ENCODE data around the gene TRIM66. TPM values are rescaled to one million over a fixed set of nuclear protein-coding genes. Genes with fewer than 3 reads are reported as not detected.
A peak's percentile ranks its signal among the peaks of the same experiment; 100 is the strongest.

The TRIM66 gene, protein sequence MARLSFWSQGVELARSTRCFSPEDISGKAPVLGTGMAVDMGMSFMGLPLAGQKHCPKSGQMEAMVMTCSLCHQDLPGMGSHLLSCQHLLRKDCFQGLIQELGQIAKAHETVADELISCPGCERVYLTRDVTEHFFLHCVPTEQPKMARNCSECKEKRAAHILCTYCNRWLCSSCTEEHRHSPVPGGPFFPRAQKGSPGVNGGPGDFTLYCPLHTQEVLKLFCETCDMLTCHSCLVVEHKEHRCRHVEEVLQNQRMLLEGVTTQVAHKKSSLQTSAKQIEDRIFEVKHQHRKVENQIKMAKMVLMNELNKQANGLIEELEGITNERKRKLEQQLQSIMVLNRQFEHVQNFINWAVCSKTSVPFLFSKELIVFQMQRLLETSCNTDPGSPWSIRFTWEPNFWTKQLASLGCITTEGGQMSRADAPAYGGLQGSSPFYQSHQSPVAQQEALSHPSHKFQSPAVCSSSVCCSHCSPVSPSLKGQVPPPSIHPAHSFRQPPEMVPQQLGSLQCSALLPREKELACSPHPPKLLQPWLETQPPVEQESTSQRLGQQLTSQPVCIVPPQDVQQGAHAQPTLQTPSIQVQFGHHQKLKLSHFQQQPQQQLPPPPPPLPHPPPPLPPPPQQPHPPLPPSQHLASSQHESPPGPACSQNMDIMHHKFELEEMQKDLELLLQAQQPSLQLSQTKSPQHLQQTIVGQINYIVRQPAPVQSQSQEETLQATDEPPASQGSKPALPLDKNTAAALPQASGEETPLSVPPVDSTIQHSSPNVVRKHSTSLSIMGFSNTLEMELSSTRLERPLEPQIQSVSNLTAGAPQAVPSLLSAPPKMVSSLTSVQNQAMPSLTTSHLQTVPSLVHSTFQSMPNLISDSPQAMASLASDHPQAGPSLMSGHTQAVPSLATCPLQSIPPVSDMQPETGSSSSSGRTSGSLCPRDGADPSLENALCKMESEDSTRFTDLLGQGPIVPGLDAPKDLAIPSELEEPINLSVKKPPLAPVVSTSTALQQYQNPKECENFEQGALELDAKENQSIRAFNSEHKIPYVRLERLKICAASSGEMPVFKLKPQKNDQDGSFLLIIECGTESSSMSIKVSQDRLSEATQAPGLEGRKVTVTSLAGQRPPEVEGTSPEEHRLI (N-terminal part only)
- 10 to 100 TPM in 2 of 5 donors, 1 to 10 TPM in 3; 7.9 to 12.2 (median 9.1) TPM for polyA plus RNA-seq (ENCODE audit: insufficient read depth in 1 of 5, insufficient read length in 5 of 5, low replicate concordance in 1 of 5)
- long read RNA-seq, donor 1: 0 reads
- long read RNA-seq, donor 2: 0 reads
- long read RNA-seq, donor 3, partial matches to known transcripts: 3,198 of 4,910 reads
- long read RNA-seq, donor 3, other reads (novel, unspliced or antisense): 1,712 of 4,910 reads
- long read RNA-seq, donor 4, partial matches to known transcripts: 2,321 of 3,943 reads
- long read RNA-seq, donor 4, other reads (novel, unspliced or antisense): 1,622 of 3,943 reads
- long read RNA-seq, donor 5, partial matches to known transcripts: 3,972 of 6,920 reads
- long read RNA-seq, donor 5, other reads (novel, unspliced or antisense): 2,948 of 6,920 reads
- long read RNA-seq, donor 6: 0 reads
- long read RNA-seq, donor 7, partial matches to known transcripts: 2,306 of 3,193 reads
- long read RNA-seq, donor 7, other reads (novel, unspliced or antisense): 887 of 3,193 reads
- long read RNA-seq, donor 8, partial matches to known transcripts: 1,565 of 2,599 reads
- long read RNA-seq, donor 8, other reads (novel, unspliced or antisense): 1,033 of 2,599 reads

DNA sequence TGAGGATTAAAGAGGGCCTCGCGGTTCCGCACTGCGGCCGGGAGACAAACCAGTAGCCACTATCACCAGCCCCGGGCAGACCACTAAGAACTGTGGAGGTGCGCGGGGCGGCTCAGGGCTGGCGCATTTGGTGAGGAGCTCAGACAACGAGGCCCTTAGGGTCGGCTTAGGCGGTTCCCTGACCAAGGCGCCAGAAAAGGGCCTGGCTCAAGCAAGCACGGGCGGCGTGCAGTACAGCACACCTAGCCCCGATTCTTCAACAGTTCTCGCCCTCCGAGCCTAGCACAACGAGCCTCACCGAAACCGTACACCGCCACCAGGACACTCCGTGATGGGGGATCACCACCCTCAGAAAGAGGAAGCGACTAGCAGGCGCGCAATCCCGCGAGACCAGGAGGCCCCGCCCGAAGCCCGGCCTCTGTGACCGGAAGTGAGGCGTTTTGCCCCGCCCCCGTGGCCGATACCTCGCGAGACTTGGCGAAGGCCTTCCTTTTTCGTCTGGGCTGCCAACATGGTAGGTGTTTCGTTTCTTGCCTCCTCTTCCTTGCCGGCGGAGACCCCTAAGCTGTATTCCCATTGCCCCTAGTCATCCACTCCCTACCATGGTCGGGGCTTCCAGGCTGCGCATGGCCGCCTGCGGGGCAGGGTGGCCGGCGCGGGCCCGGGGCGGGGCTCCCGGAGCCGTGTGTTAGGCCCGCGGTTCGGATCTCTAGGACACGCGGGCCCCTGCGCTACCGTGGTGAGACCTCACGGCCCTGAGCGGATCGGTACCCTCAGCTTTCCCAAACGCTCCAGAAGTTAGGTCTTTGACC is at the start of gene TRIM66, which contains the start of gene RPL27A:
Gene TRIM66, minus strand, starts transcription at position 363 of the 812 bp plus-strand sequence. CDS start 10,391 bp downstream, outside the sequence.
Gene RPL27A, plus strand, starts transcription at position 490 of the 812 bp plus-strand sequence. Its CDS starts 22 bp downstream, at position 512.
- DNase-seq: peak; percentile 96 to 97

DNA sequence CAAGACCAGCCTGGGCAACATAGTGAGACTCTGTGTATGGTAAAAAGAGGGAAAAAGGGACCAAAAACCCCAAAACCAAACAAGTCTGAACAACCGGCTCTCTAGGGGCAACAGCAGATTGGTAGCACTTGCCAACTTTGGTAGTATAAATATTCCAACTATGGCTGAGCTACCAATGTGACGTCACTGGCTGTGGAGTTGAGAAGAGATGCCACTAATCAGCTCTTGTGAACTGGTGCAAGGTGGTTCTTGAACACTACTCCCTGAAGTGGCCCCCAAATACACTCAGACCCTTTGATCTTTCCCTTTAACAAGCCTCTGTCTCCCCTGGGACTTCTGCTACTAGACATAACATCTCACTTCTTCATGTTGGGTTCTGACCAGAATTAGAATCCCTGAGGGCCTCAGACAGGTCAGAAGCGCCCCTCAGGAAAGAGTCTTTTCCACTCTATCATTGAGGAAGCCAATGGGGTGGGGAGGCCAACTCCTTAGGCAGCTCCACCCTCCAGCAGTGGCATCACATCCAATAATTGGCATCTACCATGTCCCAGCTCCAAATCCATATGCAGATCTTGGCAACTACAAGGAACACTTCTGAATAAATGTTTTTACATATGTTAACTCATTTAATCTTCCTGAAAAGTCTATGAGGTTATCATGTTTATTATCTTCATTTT is 49.3 kb upstream of the TRIM66 start:
- DNase-seq: no peak

DNA sequence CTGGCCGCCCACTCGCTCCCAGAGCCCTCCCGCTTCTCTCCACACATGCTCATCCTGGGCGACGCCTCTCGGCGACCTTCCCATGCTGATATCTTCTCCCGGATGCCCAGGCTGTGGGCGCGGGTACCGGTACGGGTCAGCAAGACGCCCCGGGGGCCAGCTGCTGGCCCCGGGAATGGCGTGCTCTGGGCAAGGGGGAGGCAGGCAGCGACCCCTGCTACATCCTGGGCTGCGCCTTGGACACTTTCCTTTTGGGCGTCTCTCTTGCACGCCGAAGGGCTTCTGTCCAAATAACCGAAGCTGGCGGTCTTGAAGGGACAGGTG is 48.2 kb upstream of the TRIM66 start:
- DNase-seq: no peak

DNA sequence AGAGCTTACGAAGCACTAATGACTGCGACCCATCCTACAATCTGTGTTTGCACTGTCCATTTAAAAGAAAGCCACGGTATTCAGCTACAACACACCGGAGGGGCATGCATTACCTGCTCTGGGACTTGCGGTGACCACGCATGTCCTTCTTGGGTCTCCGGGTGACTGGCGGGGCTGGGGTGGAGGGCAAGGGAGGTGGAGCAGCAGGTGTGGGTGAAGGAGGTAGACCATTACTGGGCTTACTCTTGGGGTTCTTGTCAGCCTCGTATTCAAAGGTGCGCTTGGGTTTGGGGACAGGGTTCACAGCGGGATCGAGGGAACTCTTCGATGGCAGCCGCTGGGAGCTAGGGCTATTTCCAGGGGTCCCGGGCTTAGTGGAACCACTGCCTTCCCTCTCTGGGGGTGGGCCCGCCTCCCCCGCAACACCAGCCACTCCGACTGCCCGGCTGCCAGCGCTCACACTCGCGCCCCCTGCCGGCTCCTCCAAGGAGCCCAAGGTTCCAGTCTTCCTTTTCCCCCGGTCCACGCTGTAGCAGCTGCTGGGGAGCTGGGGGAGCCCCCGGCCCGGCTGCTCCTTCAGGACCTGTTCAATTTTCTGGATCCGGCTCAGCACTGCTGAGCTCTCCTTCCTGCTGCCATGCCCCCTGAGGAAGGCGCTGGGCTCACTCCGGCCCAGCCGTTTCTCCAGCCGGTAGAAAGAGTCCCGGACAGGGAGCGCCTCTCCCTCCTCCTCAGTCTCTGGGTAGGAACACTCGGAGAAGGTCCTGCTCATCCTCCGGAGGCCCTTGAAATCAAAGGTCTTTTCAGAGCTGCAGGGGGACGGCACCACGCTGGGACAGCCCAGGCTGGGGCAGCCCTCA is 47.6 kb upstream of the TRIM66 start:
- no peak for DNase-seq

DNA sequence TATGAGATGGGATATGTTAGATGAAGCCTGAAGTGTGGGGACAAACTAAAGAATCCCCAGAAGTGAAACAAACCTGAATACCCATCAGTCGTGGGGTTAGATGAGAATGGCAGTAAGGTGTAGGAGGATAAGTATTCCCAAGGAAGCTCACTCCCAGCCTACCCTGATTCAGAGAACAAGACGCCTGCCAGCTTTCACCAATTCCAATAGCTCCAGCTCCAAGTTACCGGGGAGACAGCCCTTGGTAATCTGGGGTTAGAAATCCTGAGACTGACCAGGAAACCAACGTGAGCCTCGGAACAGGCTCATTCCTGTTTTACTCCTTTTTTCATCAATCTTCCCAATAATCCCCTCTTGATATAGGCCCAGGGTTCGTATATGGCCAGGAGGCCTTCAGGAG is 46.6 kb upstream of the TRIM66 start:
- DNase-seq: no peak

DNA sequence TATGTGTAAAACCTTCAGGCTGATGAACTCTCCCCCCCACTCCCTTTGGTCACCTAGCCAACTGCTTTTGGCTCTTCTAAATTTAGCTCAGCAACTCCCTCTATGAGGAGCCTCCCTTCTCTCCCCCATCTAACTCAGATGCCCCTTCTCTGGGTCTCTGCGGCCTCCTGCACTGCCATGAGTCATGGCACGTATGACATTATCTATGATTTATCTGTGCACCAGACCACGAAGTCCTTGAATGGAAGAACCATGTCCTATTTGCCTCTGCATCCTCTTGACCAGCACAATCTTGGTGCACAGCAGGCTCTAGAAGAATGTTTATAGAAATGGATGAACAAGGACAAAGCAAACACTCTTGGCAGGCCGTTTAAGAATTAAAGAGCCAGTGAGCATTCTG is 46.1 kb upstream of the TRIM66 start:
- no peak for DNase-seq

DNA sequence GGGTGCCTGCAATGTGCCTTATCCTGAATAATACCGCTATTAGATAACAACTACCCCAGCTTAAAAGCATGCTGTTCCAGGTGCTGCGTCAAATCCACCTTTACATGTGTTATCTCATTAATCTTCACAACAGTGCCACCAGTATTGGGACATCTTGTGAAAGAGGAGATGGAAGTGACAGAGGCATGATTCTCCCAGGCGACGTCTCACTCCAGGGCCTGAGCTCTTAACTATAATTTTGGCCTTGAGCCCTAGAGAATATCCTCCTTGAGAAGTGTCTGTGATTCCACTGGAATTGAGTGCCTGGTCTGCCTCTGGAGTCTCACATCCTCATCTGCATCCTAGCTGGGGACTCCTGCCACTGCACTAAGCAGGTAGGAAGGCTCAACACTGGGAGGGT is 43.9 kb upstream of the TRIM66 start:
- DNase-seq: no peak

DNA sequence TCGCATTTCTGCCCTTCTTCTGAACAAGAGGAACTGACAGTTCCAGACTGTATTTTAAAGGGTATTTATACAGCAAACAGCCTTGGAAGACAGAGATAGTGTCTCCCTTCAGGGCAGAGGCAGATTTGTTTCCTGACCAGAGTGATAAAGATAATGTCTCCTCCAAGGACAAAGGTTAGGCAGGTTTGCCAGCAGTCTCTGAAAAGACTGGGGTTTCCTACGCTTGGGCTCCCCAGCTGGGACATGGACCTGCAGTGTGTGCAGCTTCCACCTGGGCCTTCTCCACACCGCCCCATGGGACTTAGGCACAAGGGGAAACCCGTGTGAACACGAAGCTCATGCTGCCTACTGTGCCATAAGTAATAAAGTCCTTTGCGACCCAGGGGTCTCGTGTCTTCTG is 42.2 kb upstream of the TRIM66 start:
- DNase-seq: no peak

DNA sequence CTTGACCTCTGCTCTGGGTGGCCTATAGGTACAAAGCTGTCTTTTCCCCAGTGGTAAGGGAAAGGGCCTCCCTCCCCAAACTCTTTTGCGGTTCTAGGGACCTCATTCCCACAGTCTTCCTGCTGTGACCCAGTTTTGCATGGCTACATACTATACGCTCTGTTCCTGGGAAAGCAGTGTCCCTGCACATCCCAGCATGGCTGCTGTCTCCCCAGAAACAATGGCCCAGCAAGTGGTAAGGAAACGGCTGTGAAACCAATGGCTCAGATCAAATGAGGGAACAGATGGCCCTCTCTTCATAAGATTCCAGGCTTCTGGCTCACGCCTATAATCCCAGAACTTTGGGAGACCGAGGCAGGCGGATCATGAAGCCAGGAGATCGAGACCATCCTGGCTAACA is 41.2 kb upstream of the TRIM66 start:
- DNase-seq: no peak

DNA sequence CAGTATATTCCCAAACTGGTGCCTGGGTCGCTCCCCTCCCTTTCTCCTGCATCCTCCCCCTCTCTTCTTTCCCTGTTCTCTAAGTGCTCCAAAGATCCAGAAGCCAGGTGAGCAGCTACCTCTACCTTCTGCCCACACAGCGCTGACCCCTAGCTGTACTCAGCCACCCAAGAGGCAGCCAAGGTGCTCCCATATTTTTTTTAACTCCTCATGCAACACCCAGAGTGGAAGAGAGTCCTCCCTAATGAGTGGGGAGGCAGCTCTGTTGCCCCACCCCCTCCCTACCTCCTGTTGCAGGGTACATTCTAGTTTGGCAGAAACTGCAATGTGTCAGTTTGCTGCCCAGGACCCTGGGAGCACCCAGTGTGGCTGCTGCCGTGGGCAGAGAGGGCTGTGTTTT is 40.3 kb upstream of the TRIM66 start:
- DNase-seq: no peak

DNA sequence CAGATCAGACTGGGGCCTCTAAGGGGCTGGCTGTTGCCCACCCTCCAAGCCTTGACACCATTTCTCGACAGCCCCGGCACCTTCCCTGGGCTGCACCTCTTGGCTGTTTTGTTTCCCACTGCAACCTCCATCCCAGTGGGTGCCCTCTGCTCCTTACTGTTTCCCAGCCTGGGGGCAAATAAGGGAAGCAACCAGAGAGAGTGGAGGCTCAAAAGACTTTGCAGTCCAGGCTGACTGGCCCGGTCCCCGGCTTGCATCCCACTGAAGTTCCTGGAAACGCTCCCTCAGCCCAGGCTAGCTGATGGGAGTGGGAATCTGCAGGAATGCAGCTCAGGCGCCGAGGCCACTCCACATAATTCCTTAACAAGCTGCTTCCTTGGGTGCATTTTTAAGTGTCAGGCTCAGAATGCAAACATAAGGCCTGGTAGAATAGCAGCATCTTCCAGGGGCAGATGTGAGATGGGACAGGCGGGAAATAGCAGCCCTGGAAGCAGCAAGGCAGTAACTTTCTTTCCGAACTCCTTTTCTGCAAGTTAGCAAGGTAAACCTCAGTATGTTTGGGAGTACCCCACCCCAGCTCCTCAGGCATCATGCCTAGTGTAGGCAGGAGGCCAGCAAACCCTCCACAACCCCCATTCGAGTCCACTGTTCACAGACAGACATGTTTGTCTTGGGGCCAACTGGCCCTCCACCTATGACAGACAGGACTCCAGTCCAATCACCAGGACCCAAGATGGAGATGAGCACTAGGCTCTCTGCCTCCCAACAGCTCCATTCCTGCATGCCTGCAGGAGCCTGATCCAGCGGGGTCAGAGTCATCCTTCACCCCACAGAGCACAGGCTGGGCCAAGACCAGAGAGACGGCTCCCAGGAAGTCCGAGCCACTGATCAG is 39.4 kb upstream of the TRIM66 start:
- DNase-seq: peak in 1 of 2 donors; percentile 35

DNA sequence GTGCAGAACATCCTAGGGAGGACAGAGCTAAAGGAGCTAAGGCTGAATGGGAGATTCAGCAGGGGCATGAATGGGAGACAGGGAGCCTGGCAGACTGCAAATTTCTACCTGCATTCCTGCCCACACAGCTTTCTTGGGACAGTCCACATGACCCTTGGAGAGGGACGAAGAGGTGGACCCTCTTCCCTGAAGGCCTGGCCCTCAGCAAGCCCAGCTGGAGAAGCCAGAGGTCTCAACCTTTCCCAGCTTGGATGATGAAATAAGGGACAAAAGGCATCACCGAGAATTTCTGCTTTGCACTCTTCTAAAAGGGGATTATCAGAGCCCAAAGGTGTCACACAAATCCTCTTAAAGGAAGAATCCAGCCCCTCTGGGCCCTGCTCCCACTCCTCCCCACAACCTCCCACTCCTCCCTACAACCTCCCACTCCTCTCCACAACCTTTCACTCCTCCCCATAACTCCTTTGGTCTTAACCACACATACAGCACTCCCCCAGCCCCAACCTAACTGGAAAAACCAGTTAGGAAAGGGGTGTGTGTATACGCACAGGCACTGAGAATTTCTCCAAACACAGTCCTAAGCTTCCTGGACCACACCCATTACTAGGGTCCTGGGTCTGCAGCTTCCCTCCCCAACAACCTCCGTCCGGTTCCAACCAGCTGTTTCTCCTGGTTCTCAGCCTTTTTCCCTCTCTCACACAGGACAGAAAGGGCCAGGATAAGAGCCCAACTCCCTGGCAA is 38.6 kb upstream of the TRIM66 start:
- DNase-seq: peak; percentile 75

DNA sequence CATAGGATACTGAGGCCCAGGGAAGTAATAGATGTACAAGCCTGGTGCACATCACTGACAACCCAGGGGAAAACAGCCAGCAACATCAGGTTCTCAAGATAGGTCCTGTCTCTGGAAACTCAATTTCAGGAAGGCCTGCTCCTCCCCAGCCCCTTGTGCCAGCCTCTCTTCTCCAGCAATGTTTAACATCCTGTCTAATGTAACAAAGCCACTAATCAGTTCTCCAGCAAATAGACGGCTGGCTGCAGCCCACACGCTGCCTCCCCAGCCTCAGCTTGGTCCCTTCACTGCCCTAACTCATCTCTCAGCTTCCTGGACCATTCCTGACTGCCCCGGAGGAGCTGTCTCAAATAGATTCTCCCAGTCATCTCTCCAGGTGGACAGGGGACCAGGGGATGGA is 37.9 kb upstream of the TRIM66 start:
- DNase-seq: no peak

DNA sequence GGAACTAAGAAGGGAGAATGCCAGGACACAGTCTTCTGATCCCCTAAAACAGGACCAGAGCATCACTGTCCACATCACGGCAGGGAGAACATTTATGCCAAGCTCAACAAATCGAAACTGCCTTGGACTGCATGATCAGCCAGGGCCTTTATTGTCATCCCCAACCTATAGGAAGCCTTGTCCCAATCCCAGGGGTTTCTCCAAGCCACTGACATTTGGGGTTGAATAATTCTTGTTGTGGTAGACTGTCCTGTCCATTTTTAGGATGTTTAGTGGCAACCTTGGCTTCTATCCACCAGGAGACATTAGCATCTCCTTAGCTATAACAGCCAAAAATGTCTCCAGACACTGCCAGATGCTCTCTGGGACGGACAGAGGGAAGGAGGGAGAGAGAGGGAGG is 37.3 kb upstream of the TRIM66 start:
- no peak for DNase-seq

DNA sequence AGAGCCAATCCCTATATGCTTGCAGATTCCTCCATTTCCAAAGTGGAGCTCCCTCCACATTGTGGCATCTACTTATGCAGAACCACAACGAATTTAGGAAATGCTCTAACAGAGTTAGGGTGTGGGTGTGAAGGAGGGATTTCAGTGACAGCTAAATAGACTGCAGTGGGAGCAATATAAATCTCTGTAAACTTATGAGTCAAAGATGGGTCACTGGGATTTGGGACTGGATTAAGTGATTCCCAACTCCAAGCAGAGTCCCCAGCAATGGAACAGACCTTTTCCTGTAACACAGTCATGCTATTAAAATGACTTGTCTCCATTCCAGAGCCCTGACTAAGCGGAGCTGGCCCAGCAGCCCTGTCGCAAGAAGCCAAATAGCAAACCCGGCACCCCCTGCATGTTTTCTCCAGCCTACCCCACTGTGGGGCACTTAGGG is 36.8 kb upstream of the TRIM66 start:
- DNase-seq: peak in 1 of 2 donors; percentile 55
